ENCODE results near the gene STIM1. TPM values are rescaled to one million over a fixed set of nuclear protein-coding genes. Genes with fewer than 3 reads are reported as not detected.

Gene STIM1
- total RNA-seq, 1 experiment from 2014 or later: 93.6 TPM

- no peak for ATAC-seq
- intact Hi-C loops (cut with micrococcal nuclease; ENCODE audit: unreplicated experiment): no loop called here
- TF ChIP-seq, protein P1, sequence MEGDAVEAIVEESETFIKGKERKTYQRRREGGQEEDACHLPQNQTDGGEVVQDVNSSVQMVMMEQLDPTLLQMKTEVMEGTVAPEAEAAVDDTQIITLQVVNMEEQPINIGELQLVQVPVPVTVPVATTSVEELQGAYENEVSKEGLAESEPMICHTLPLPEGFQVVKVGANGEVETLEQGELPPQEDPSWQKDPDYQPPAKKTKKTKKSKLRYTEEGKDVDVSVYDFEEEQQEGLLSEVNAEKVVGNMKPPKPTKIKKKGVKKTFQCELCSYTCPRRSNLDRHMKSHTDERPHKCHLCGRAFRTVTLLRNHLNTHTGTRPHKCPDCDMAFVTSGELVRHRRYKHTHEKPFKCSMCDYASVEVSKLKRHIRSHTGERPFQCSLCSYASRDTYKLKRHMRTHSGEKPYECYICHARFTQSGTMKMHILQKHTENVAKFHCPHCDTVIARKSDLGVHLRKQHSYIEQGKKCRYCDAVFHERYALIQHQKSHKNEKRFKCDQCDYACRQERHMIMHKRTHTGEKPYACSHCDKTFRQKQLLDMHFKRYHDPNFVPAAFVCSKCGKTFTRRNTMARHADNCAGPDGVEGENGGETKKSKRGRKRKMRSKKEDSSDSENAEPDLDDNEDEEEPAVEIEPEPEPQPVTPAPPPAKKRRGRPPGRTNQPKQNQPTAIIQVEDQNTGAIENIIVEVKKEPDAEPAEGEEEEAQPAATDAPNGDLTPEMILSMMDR (IDR thresholded peaks at IDR 0.05): no peak
- Histone ChIP-seq H3K36me3 (ENCODE audit: control insufficient read depth, insufficient read depth, low read length) (no peaks in the 10 kb centered on the region), H3K4me3 (ENCODE audit: low read depth in 2 of 2, low read length in 2 of 2) (no peak overlapping the region), H3K27me3 (ENCODE audit: control insufficient read depth, insufficient read depth, low read length) (no peaks in the 10 kb centered on the region), H3K4me1 (ENCODE audit: control insufficient read depth, insufficient read depth, low read length) (no peaks in the 10 kb centered on the region), H3K9me3 (ENCODE audit: control insufficient read depth, insufficient read depth, low read depth, low read length) (no peaks in the 10 kb centered on the region), H3K27ac (ENCODE audit: low read length) (no peak overlapping the region)
- in situ Hi-C loops (cut with HindIII; ENCODE audit: low pct_unique_long_range_greater_than_20kb, low sequenced_read_pairs): no loop called here
- ChIA-PET CTCF (no interaction called here), POLR2A (no interaction called here)
- BruUV-seq (replicated peaks): no TSS peak
- no peak for DNase-seq (ENCODE audit: low read depth, low spot score)
Measured at GRCh38 chr11:4083198-4083597, 227.7 kb downstream of the STIM1 start.

GRCh38 chr11:4084406-4085125 lies 229.1 kb downstream of the STIM1 start:
- intact Hi-C loops (cut with micrococcal nuclease; ENCODE audit: unreplicated experiment): no loop called here
- POLR2A ChIA-PET: no interaction called here
- no peaks in the 10 kb centered on the region for H3K9me3 ChIP-seq (ENCODE audit: control insufficient read depth, insufficient read depth, low read depth, low read length)

More at GRCh38 chr11:4084406-4085125, 229.1 kb downstream of the STIM1 start:
- DNase-seq (ENCODE audit: low read depth, low spot score): no peak
- CTCF ChIA-PET: no interaction called here
- no peak overlapping the region for H3K27ac ChIP-seq (ENCODE audit: low read length)
- in situ Hi-C loops (cut with HindIII; ENCODE audit: low pct_unique_long_range_greater_than_20kb, low sequenced_read_pairs): no loop called here
- no peak for ATAC-seq
- no peaks in the 10 kb centered on the region for H3K27me3 ChIP-seq (ENCODE audit: control insufficient read depth, insufficient read depth, low read length)
- no peaks in the 10 kb centered on the region for H3K36me3 ChIP-seq (ENCODE audit: control insufficient read depth, insufficient read depth, low read length)
- H3K4me3 ChIP-seq (ENCODE audit: low read depth in 2 of 2, low read length in 2 of 2): no peak overlapping the region
- TF ChIP-seq, protein P1 (IDR thresholded peaks at IDR 0.05): no peak
- TF ChIP-seq TCF7L2 (IDR thresholded peaks at IDR 0.05; ENCODE audit: low read depth, low read length) (no peak), SIN3A (IDR thresholded peaks at IDR 0.05; ENCODE audit: borderline replicate concordance, insufficient read depth, low read depth, low read length) (no peak), POLR2AphosphoS5 (IDR thresholded peaks at IDR 0.05; ENCODE audit: low read depth, low read length) (no peak)
- TF ChIP-seq, protein P2, sequence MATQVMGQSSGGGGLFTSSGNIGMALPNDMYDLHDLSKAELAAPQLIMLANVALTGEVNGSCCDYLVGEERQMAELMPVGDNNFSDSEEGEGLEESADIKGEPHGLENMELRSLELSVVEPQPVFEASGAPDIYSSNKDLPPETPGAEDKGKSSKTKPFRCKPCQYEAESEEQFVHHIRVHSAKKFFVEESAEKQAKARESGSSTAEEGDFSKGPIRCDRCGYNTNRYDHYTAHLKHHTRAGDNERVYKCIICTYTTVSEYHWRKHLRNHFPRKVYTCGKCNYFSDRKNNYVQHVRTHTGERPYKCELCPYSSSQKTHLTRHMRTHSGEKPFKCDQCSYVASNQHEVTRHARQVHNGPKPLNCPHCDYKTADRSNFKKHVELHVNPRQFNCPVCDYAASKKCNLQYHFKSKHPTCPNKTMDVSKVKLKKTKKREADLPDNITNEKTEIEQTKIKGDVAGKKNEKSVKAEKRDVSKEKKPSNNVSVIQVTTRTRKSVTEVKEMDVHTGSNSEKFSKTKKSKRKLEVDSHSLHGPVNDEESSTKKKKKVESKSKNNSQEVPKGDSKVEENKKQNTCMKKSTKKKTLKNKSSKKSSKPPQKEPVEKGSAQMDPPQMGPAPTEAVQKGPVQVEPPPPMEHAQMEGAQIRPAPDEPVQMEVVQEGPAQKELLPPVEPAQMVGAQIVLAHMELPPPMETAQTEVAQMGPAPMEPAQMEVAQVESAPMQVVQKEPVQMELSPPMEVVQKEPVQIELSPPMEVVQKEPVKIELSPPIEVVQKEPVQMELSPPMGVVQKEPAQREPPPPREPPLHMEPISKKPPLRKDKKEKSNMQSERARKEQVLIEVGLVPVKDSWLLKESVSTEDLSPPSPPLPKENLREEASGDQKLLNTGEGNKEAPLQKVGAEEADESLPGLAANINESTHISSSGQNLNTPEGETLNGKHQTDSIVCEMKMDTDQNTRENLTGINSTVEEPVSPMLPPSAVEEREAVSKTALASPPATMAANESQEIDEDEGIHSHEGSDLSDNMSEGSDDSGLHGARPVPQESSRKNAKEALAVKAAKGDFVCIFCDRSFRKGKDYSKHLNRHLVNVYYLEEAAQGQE (IDR thresholded peaks at IDR 0.05; ENCODE audit: insufficient read depth in 1 of 2, low read depth in 2 of 2, low read length in 1 of 2): no peak
- no peaks in the 10 kb centered on the region for H3K4me1 ChIP-seq (ENCODE audit: control insufficient read depth, insufficient read depth, low read length)
- no TSS peak for BruUV-seq (replicated peaks)

Data from Panc1 (cell line).